HepG2 (cell line): ENCODE data around the gene CAMTA1. TPM values are rescaled to one million over a fixed set of nuclear protein-coding genes. Genes with fewer than 3 reads are reported as not detected.

Source experiments
- ATAC-seq: fragments of 200-7000 bp; cut with Tn5 transposase; 3 replicates; pipeline ENCODE4 v1.9.1; 2020; ENCODE audit warnings: mild to moderate bottlenecking, moderate library complexity
- BruUV-seq: library from RNA; stranded (reverse); fragments of 400-500 nt; replicated peaks from 2 replicates; lab custom pipeline; 2021; lab: Mats Ljungman, UMichigan
- CTCF ChIA-PET: fragments of 300-600 bp; formaldehyde crosslinking; extraction: SDS; loops from one replicate; lab custom pipeline; 2021; ENCODE audit warnings: low total read pairs, inconsistent platforms, low intra/inter-chr PET ratio; lab: Yijun Ruan, JAX
- POLR2A ChIA-PET: fragments of 350-600 bp; sonication (Branson Sonifier 250); formaldehyde crosslinking; loops from one replicate; lab custom pipeline; 2020; ENCODE audit warnings: antibody characterized with exemption, inconsistent platforms; lab: Yijun Ruan, JAX
- DNase-seq: peaks from one replicate; pipeline ENCODE4 v3.0.0-alpha.2; 2015; ENCODE audit warnings: low spot score
- FAIRE-seq: peaks from 3 replicates; lab custom pipeline; 2011; peaks lifted over from hg19 to GRCh38; lab: Jason Lieb, UNC
- H2AFZ ChIP-seq: one replicate; pipeline ENCODE4 v1.6.1; 2011; ENCODE audit warnings: low read length, inconsistent platforms
- H3K27ac ChIP-seq: fragments of 300-600 bp; 3 replicates; pipeline ENCODE4 v1.8.0; 2011; ENCODE audit warnings: mixed run types, mild to moderate bottlenecking, mixed read lengths, low read length, inconsistent platforms; ENCODE audit not compliant: insufficient read depth; ENCODE audit errors: extremely low read length
- H3K27me3 ChIP-seq, 2 experiments: fragments of 200-600 bp in 1 of 2; 2 replicates in 1 of 2; 3 replicates in 1 of 2; pipeline versions ENCODE4 v1.6.0 to v1.8.0; 2011; ENCODE audit warnings: low read length in 2 of 2, mild to moderate bottlenecking in 2 of 2, moderate library complexity in 2 of 2, inconsistent platforms in 1 of 2; ENCODE audit not compliant: insufficient read depth in 2 of 2, control insufficient read depth in 1 of 2
- H3K36me3 ChIP-seq, 2 experiments: fragments of 200-600 bp in 1 of 2; replicated peaks in 1 of 2; 2 replicates in 1 of 2; 3 replicates in 1 of 2; pipeline versions ENCODE4 v1.5.1 to v1.8.0; 2011; ENCODE audit warnings: low read length in 2 of 2, inconsistent platforms in 1 of 2; ENCODE audit not compliant: insufficient read depth in 2 of 2, control insufficient read depth in 1 of 2
- H3K4me1 ChIP-seq: 2 replicates; pipeline ENCODE4 v1.5.1; 2012; ENCODE audit warnings: low read length, inconsistent platforms; ENCODE audit not compliant: insufficient read depth
- H3K4me2 ChIP-seq: 2 replicates; pipeline ENCODE4 v1.6.0; 2011; ENCODE audit warnings: low read depth, low read length, inconsistent platforms
- H3K4me3 ChIP-seq, 3 experiments: fragments of 200-600 bp in 1 of 3; sonication (generic), shearing (Covaris generic) in 1 of 3; replicated peaks in 1 of 3; 2 replicates each; pipeline ENCODE4 v1.5.1; 2011 to 2016; ENCODE audit warnings: low read length in 3 of 3, inconsistent platforms in 2 of 3, low read depth in 2 of 3, mild to moderate bottlenecking in 2 of 3, control low read depth in 1 of 3, mixed read lengths in 1 of 3; ENCODE audit not compliant: insufficient read depth in 1 of 3
- H3K79me2 ChIP-seq: one replicate; pipeline ENCODE4 v1.6.1; 2011; ENCODE audit warnings: low read length, inconsistent platforms; ENCODE audit not compliant: insufficient read depth
- H3K9ac ChIP-seq: 2 replicates; pipeline ENCODE4 v1.6.0; 2011; ENCODE audit warnings: mild to moderate bottlenecking, low read depth, low read length, inconsistent platforms; ENCODE audit not compliant: insufficient read depth
- H3K9me3 ChIP-seq: 2 replicates; pipeline ENCODE4 v1.5.1; 2012; ENCODE audit warnings: mild to moderate bottlenecking, low read length
- H4K20me1 ChIP-seq: 2 replicates; pipeline ENCODE4 v1.6.0; 2011; ENCODE audit warnings: inconsistent platforms, mild to moderate bottlenecking, low read length, moderate library complexity; ENCODE audit not compliant: insufficient read depth
- CBX1 ChIP-seq: IDR thresholded peaks from one replicate; pipeline ENCODE4 v1.6.1; 2016; ENCODE audit warnings: antibody characterized with exemption, low read depth
- FOXK2 ChIP-seq: fragments of 450-650 bp; IDR thresholded peaks from 2 replicates; pipeline ENCODE4 v1.6.1; 2016
- MAX ChIP-seq: IDR thresholded peaks from 2 replicates; pipeline ENCODE4 v1.6.1; 2012; ENCODE audit warnings: inconsistent platforms
- NFKB2 ChIP-seq: sonication (generic); formaldehyde crosslinking; IDR thresholded peaks from 2 replicates; pipeline ENCODE4 v1.4.0; 2020; ENCODE audit warnings: missing genetic modification reagents, borderline replicate concordance
- RFX1 ChIP-seq: fragments of 450-650 bp; IDR thresholded peaks from 2 replicates; pipeline ENCODE4 v1.6.1; 2017
- SOX6 ChIP-seq, 2 experiments: fragments of 450-650 bp in 1 of 2; sonication (generic) in 1 of 2; formaldehyde crosslinking in 1 of 2; IDR thresholded peaks; 2 replicates each; pipeline versions ENCODE4 v1.4.0 to v1.6.1; 2017 to 2020; ENCODE audit warnings: antibody characterized with exemption in 1 of 2, mild to moderate bottlenecking in 1 of 2, missing genetic modification reagents in 1 of 2
- ZNF207 ChIP-seq: fragments of 450-650 bp; IDR thresholded peaks from 2 replicates; pipeline ENCODE4 v1.6.1; 2016; ENCODE audit warnings: antibody characterized with exemption, borderline replicate concordance
- ZNF230 ChIP-seq: sonication (generic); formaldehyde crosslinking; IDR thresholded peaks from 2 replicates; pipeline ENCODE4 v1.4.0; 2020; ENCODE audit warnings: mild to moderate bottlenecking, missing genetic modification reagents
- ZNF274 ChIP-seq: sonication (generic); formaldehyde crosslinking; IDR thresholded peaks from 2 replicates; pipeline ENCODE4 v1.5.1; 2020; ENCODE audit warnings: mild to moderate bottlenecking, missing genetic modification reagents
- ZNF329 ChIP-seq: sonication (generic); formaldehyde crosslinking; IDR thresholded peaks from 2 replicates; pipeline ENCODE4 v1.9.0; 2021; ENCODE audit warnings: low read depth, mild to moderate bottlenecking, missing genetic modification reagents
- ZNF816 ChIP-seq: sonication (generic); formaldehyde crosslinking; IDR thresholded peaks from 2 replicates; pipeline ENCODE4 v1.8.0; 2022; ENCODE audit warnings: missing genetic modification reagents, mild to moderate bottlenecking, borderline replicate concordance
- WGBS: methylation state at CpG from one replicate; pipeline ENCODE4 v1.1.6; 2017; ENCODE audit warnings: low lambda C conversion rate; 5-methylcytosine and 5-hydroxymethylcytosine counted together
- in situ Hi-C: cut with HindIII; loops from 2 replicates; pipeline ENCODE4 v1.10.0; 2017; ENCODE audit warnings: low pct_unique_long_range_greater_than_20kb; ENCODE audit not compliant: extremely low pct_ligation_motif_present
- intact Hi-C: fragments of 100-400 bp; cut with micrococcal nuclease; formaldehyde crosslinking; loops from one replicate; pipeline ENCODE4 v1.10.0; 2022; ENCODE audit not compliant: unreplicated experiment
- polyA plus RNA-seq, 8 experiments: library from polyadenylated mRNA; depleted of rRNA in 3 of 8; stranded (reverse) in 7 of 8; unstranded in 1 of 8; fragments of >200 nt; fragmentation: Illumina TruSeq in 4 of 8; extraction: Trizol in 4 of 8; gene quantifications; 2 replicates each; pipeline versions ENCODE4 v1.2.1 to v1.2.3, GENCODE V29; 2011 to 2016; ENCODE audit warnings: low read depth in 4 of 8, missing spikeins in 1 of 8, mixed read lengths in 1 of 8; ENCODE audit not compliant: insufficient read depth in 1 of 8
- total RNA-seq, 5 experiments: library from RNA; depleted of rRNA; stranded (reverse); fragments of >200 nt; fragmentation: Illumina TruSeq; extraction: Trizol; gene quantifications; 2 replicates each; pipeline ENCODE4 v1.2.3, GENCODE V29; 2016; ENCODE audit warnings: low read depth in 1 of 5
- TF ChIP-seq, protein P1 (sequence below): IDR thresholded peaks from 2 replicates; pipeline ENCODE4 v1.6.1; 2012; ENCODE audit warnings: low read depth, low read length, improper control_type of control experiment
- TF ChIP-seq, protein P2 (sequence below): sonication (generic); formaldehyde crosslinking; IDR thresholded peaks from 2 replicates; pipeline ENCODE4 v1.4.0; 2020; ENCODE audit warnings: missing genetic modification reagents

The CAMTA1 gene
- total and polyA plus RNA-seq, 2 of the 13 experiments (the other 11 are each of a cell fraction or from before 2014, with no cell fraction given), result 25.0 to 36.4 TPM

DNA sequence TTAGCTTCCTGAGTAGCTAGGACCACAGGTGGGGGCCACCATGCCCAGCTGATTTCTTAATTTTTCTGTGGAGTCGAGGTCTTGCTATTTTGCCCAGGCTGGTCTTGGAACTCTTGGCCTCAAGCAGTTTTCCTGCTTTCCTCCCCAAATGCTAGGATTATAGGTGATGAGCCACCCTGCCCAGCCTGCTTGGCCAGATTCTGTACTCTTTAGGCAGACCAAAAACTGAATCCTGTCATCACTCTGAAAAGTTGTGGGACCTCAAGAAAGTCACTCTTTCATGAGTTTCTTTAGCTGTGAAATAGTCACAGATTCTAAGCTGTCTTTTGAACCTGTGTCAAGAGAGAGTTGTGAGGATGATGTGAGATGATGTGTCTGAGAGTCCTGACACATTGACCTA lies 105.4 kb downstream of the CAMTA1 start:
- CTCF ChIA-PET, result interaction anchor here (1.9 to 2.9 kb wide), 3 partner anchors 97 to 171 kb away, joined by 5 to 18 read pairs (median 14); no protein-coding TSS in a partner anchor

More for the DNA sequence above, 105.4 kb downstream of the CAMTA1 start:
- H3K79me2 ChIP-seq, result no peaks in the 10 kb centered on the region
- in situ Hi-C loops, result no loop called here
- POLR2A ChIA-PET, result interaction anchor here (1.2 kb wide), 1 partner anchor 106 kb away, joined by 3 read pairs; the partner anchor contains the start of gene CAMTA1
- H3K4me3 ChIP-seq, result no peak overlapping the region
- intact Hi-C loops, result loop anchor here (1.0 to 2.0 kb wide), 3 partner anchors 96 to 170 kb away; no protein-coding TSS in a partner anchor
- H2AFZ ChIP-seq, result no peak overlapping the region
- FAIRE-seq (no peak), DNase-seq (no peak), ATAC-seq (no peak)
- no peaks in the 10 kb centered on the region for H3K27me3 ChIP-seq
- H3K9me3 ChIP-seq, result no peaks in the 10 kb centered on the region
- H4K20me1 ChIP-seq, result no peaks in the 10 kb centered on the region
- H3K4me1 ChIP-seq, result no peaks in the 10 kb centered on the region
- H3K36me3 ChIP-seq, result peaks cover 0 to 1% of the 10 kb centered on the region in 2 experiments; a peak in 1 of 5 replicates
- H3K27ac ChIP-seq, result no peak overlapping the region
- H3K4me2 ChIP-seq, result no peak overlapping the region
- 89% methylated on average over 1 of the region's 1 CpG for WGBS
- no TSS peak for BruUV-seq
- H3K9ac ChIP-seq, result no peak overlapping the region
- TF ChIP-seq ZNF329 (CRISPR knock-in tag) (no peak), ZNF274 (CRISPR knock-in tag) (no peak), RFX1 (no peak), ZNF816 (CRISPR knock-in tag) (no peak), MAX (no peak), FOXK2 (no peak), SOX6 (IDR thresholded peaks at IDR 0.05) (no peak), SOX6 (CRISPR knock-in tag; IDR thresholded peaks at IDR 0.05) (no peak), ZNF230 (CRISPR knock-in tag) (no peak), CBX1 (no peak), NFKB2 (CRISPR knock-in tag) (no peak), ZNF207 (no peak)
- TF ChIP-seq, protein P1, sequence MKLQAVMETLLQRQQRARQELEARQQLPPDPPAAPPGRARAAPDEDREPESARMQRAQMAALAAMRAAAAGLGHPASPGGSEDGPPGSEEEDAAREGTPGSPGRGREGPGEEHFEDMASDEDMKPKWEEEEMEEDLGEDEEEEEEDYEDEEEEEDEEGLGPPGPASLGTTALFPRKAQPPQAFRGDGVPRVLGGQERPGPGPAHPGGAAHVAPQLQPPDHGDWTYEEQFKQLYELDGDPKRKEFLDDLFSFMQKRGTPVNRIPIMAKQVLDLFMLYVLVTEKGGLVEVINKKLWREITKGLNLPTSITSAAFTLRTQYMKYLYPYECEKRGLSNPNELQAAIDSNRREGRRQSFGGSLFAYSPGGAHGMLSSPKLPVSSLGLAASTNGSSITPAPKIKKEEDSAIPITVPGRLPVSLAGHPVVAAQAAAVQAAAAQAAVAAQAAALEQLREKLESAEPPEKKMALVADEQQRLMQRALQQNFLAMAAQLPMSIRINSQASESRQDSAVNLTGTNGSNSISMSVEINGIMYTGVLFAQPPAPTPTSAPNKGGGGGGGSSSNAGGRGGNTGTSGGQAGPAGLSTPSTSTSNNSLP, result no peak
- TF ChIP-seq, protein P2, sequence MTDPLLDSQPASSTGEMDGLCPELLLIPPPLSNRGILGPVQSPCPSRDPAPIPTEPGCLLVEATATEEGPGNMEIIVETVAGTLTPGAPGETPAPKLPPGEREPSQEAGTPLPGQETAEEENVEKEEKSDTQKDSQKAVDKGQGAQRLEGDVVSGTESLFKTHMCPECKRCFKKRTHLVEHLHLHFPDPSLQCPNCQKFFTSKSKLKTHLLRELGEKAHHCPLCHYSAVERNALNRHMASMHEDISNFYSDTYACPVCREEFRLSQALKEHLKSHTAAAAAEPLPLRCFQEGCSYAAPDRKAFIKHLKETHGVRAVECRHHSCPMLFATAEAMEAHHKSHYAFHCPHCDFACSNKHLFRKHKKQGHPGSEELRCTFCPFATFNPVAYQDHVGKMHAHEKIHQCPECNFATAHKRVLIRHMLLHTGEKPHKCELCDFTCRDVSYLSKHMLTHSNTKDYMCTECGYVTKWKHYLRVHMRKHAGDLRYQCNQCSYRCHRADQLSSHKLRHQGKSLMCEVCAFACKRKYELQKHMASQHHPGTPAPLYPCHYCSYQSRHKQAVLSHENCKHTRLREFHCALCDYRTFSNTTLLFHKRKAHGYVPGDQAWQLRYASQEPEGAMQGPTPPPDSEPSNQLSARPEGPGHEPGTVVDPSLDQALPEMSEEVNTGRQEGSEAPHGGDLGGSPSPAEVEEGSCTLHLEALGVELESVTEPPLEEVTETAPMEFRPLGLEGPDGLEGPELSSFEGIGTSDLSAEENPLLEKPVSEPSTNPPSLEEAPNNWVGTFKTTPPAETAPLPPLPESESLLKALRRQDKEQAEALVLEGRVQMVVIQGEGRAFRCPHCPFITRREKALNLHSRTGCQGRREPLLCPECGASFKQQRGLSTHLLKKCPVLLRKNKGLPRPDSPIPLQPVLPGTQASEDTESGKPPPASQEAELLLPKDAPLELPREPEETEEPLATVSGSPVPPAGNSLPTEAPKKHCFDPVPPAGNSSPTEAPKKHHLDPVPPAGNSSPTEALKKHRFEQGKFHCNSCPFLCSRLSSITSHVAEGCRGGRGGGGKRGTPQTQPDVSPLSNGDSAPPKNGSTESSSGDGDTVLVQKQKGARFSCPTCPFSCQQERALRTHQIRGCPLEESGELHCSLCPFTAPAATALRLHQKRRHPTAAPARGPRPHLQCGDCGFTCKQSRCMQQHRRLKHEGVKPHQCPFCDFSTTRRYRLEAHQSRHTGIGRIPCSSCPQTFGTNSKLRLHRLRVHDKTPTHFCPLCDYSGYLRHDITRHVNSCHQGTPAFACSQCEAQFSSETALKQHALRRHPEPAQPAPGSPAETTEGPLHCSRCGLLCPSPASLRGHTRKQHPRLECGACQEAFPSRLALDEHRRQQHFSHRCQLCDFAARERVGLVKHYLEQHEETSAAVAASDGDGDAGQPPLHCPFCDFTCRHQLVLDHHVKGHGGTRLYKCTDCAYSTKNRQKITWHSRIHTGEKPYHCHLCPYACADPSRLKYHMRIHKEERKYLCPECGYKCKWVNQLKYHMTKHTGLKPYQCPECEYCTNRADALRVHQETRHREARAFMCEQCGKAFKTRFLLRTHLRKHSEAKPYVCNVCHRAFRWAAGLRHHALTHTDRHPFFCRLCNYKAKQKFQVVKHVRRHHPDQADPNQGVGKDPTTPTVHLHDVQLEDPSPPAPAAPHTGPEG, result no peak
